H9 (cell line): ENCODE data around the gene PTPRN2. TPM values are rescaled to one million over a fixed set of nuclear protein-coding genes. Genes with fewer than 3 reads are reported as not detected.

ENCODE experiments used
- DNase-seq: peaks from one replicate; pipeline ENCODE4 v3.0.0-alpha.2; 2017
- H2AFZ ChIP-seq: one replicate; pipeline ENCODE4 v1.6.1; 2013; ENCODE audit warnings: mild to moderate bottlenecking, low read length, control low read depth, moderate library complexity
- H2AK5ac ChIP-seq: 2 replicates; pipeline ENCODE4 v1.6.1; 2013; ENCODE audit warnings: low read length, control low read depth, mixed read lengths; ENCODE audit not compliant: insufficient read length
- H2BK120ac ChIP-seq: one replicate; pipeline ENCODE4 v1.6.1; 2013; ENCODE audit warnings: low read depth, mild to moderate bottlenecking, low read length, control low read depth, inconsistent platforms; ENCODE audit not compliant: poor library complexity, severe bottlenecking
- H2BK12ac ChIP-seq: 2 replicates; pipeline ENCODE4 v1.6.1; 2013; ENCODE audit warnings: low read length, control low read depth, mixed read lengths, low read depth; ENCODE audit not compliant: insufficient read length
- H2BK15ac ChIP-seq: 2 replicates; pipeline ENCODE4 v1.6.1; 2013; ENCODE audit warnings: low read depth, low read length, control low read depth
- H2BK20ac ChIP-seq: one replicate; pipeline ENCODE4 v1.6.1; 2013; ENCODE audit warnings: low read depth, mild to moderate bottlenecking, low read length, control low read depth, inconsistent platforms; ENCODE audit not compliant: poor library complexity, severe bottlenecking
- H2BK5ac ChIP-seq: 2 replicates; pipeline ENCODE4 v1.6.1; 2013; ENCODE audit warnings: low read length, control low read depth, mixed read lengths; ENCODE audit not compliant: insufficient read length
- H3K14ac ChIP-seq: 2 replicates; pipeline ENCODE4 v1.6.1; 2013; ENCODE audit warnings: low read length, control low read depth; ENCODE audit not compliant: insufficient read depth
- H3K18ac ChIP-seq: 2 replicates; pipeline ENCODE4 v1.6.1; 2013; ENCODE audit warnings: low read depth, mild to moderate bottlenecking, mixed read lengths, low read length, control low read depth; ENCODE audit not compliant: insufficient read length
- H3K23ac ChIP-seq: 2 replicates; pipeline ENCODE4 v1.6.1; 2013; ENCODE audit warnings: low read length, control low read depth, mixed read lengths, low read depth; ENCODE audit not compliant: insufficient read length
- H3K23me2 ChIP-seq: 2 replicates; pipeline ENCODE4 v1.6.1; 2013; ENCODE audit warnings: low read depth, mild to moderate bottlenecking, mixed read lengths, low read length, control low read depth; ENCODE audit not compliant: insufficient read length, poor library complexity, severe bottlenecking
- H3K27ac ChIP-seq: 2 replicates; pipeline ENCODE4 v1.5.1; 2013; ENCODE audit warnings: low read length, control low read depth, mixed read lengths, low read depth; ENCODE audit not compliant: insufficient read length
- H3K27me3 ChIP-seq: 2 replicates; pipeline ENCODE4 v1.6.1; 2013; ENCODE audit warnings: low read length, control low read depth, inconsistent platforms; ENCODE audit not compliant: insufficient read depth
- H3K4ac ChIP-seq: 2 replicates; pipeline ENCODE4 v1.6.1; 2013; ENCODE audit warnings: low read depth, mild to moderate bottlenecking, control low read depth, inconsistent platforms, low read length, moderate library complexity
- H3K4me1 ChIP-seq: 2 replicates; pipeline ENCODE4 v1.6.1; 2013; ENCODE audit warnings: low read length, control low read depth, inconsistent platforms; ENCODE audit not compliant: insufficient read depth
- H3K4me2 ChIP-seq: 2 replicates; pipeline ENCODE4 v1.6.1; 2013; ENCODE audit warnings: low read length, control low read depth, mixed read lengths; ENCODE audit not compliant: insufficient read length, insufficient read depth
- H3K56ac ChIP-seq: 2 replicates; pipeline ENCODE4 v1.6.1; 2013; ENCODE audit warnings: low read depth, mild to moderate bottlenecking, mixed read lengths, low read length, control low read depth; ENCODE audit not compliant: insufficient read length
- H3K79me1 ChIP-seq: 2 replicates; pipeline ENCODE4 v1.6.1; 2013; ENCODE audit warnings: low read depth, mild to moderate bottlenecking, moderate library complexity, low read length, control low read depth, inconsistent platforms; ENCODE audit not compliant: insufficient read depth, poor library complexity, severe bottlenecking
- H3K79me2 ChIP-seq: 2 replicates; pipeline ENCODE4 v1.6.1; 2013; ENCODE audit warnings: low read length, control low read depth, inconsistent platforms; ENCODE audit not compliant: insufficient read depth
- H3K9ac ChIP-seq: 2 replicates; pipeline ENCODE4 v1.6.1; 2013; ENCODE audit warnings: low read length, control low read depth, mixed read lengths; ENCODE audit not compliant: insufficient read length; ENCODE audit errors: extremely low read depth
- H3K9me3 ChIP-seq: one replicate; pipeline ENCODE4 v1.6.1; 2013; ENCODE audit warnings: low read depth, low read length, inconsistent platforms; ENCODE audit not compliant: control insufficient read depth
- H3T11ph ChIP-seq: one replicate; pipeline ENCODE4 v1.6.1; 2013; ENCODE audit warnings: mild to moderate bottlenecking, low read length, control low read depth, inconsistent platforms
- H4K20me1 ChIP-seq: one replicate; pipeline ENCODE4 v1.6.1; 2013; ENCODE audit not compliant: control insufficient read depth, insufficient read length, insufficient read depth
- H4K5ac ChIP-seq: 2 replicates; pipeline ENCODE4 v1.6.1; 2013; ENCODE audit warnings: low read depth, mild to moderate bottlenecking, mixed read lengths, low read length, control low read depth; ENCODE audit not compliant: insufficient read length
- H4K8ac ChIP-seq: replicated peaks from 2 replicates; pipeline ENCODE4 v1.6.1; 2013; ENCODE audit warnings: low read length, control low read depth, mixed read lengths, low read depth; ENCODE audit not compliant: insufficient read length
- H4K91ac ChIP-seq: 2 replicates; pipeline ENCODE4 v1.6.1; 2013; ENCODE audit warnings: low read depth, mild to moderate bottlenecking, moderate library complexity, mixed read lengths, low read length, control low read depth; ENCODE audit not compliant: insufficient read length
- H3K27ac Mint-ChIP-seq, 3 experiments: 2 replicates in 2 of 3; 3 replicates in 1 of 3; pipeline ENCODE4 v1.8.0; 2020 to 2021; ENCODE audit warnings: mixed read lengths in 3 of 3, mild to moderate bottlenecking in 1 of 3, moderate library complexity in 1 of 3
- H3K27me3 Mint-ChIP-seq: 2 replicates; pipeline ENCODE4 v1.8.0; 2021; ENCODE audit warnings: low read depth, mild to moderate bottlenecking, moderate library complexity, mixed read lengths
- H3K36me3 Mint-ChIP-seq, 3 experiments: 2 replicates in 2 of 3; 3 replicates in 1 of 3; pipeline ENCODE4 v1.8.0; 2020 to 2021; ENCODE audit warnings: low read depth in 3 of 3, mixed read lengths in 3 of 3; ENCODE audit not compliant: insufficient read depth in 1 of 3
- H3K4me1 Mint-ChIP-seq, 2 experiments: 2 replicates each; pipeline ENCODE4 v1.8.0; 2020; ENCODE audit warnings: mixed read lengths in 2 of 2
- H3K4me3 Mint-ChIP-seq, 2 experiments: 2 replicates in 1 of 2; 3 replicates in 1 of 2; pipeline ENCODE4 v1.8.0; 2020 to 2021; ENCODE audit warnings: mild to moderate bottlenecking in 2 of 2, mixed read lengths in 2 of 2, moderate library complexity in 1 of 2
- H3K9me3 Mint-ChIP-seq, 2 experiments: 2 replicates in 1 of 2; 3 replicates in 1 of 2; pipeline ENCODE4 v1.8.0; 2020; ENCODE audit warnings: mild to moderate bottlenecking in 2 of 2, mixed read lengths in 2 of 2, moderate library complexity in 1 of 2
- WGBS: extraction: QIAGEN DNeasy Blood & Tissue Kit; methylation state at CpG from one replicate; pipeline ENCODE4 v1.1.7; 2013; ENCODE audit warnings: missing lambda C conversion rate, low lambda C conversion rate, mixed read lengths; ENCODE audit not compliant: insufficient read length; ENCODE audit errors: extremely low coverage; 5-methylcytosine and 5-hydroxymethylcytosine counted together
- total RNA-seq: library from RNA; stranded (reverse); gene quantifications from 2 replicates; pipeline ENCODE4 v1.2.1, GENCODE V29; 2021
- TF ChIP-seq, protein P1 (sequence below): fragments of 200-600 bp; sonication (generic); conservative IDR thresholded peaks from 3 replicates; pipeline ENCODE4 v1.8.0; 2021; ENCODE audit warnings: antibody characterized with exemption, mild to moderate bottlenecking

PTPRN2 gene
- total RNA-seq, 1 experiment from 2014 or later: 5.2 TPM

DNA sequence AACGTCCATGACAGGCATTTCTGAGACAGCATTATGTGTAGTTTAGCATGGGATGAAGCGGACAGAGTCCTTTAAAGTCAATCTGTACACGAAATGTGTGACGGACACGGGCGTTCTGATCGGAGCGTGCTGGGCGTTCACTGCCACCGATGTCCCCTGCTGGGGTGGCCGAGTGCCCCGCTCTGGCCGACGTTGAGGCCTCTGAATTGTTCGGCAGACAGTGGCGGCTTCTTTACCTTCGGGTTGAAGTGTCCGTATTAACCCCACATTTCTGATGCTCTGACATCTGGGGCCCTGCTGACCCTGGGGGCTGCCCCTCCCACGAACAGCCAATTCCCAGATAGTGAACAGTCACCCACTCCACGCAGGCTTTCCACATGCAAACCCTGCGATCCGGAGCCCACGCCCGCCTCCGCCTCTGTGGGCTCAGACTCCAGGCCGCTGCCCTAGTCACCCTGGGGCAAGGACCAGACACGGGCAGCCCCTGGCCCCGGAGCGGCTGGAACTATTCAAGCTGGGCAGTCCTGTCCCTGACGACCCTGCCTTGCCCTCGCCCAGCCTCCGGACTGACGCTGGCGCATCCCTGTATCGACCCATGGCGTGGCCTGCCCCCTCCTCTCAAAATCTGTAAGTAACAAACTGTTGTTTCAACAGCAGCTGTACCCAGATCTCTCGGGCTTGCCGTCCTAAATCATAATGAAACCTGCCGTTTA is 445.7 kb downstream of the PTPRN2 start:
- H3K27me3 Mint-ChIP-seq: no peaks in the 10 kb centered on the region; the same call in 1 of the 2 replicates
- H3K27ac Mint-ChIP-seq: no peak overlapping the region
- Histone ChIP-seq H3K27ac (no peak overlapping the region), H3K23me2 (no peaks in the 10 kb centered on the region), H3K4ac (no peak overlapping the region), H3K4me2 (no peak overlapping the region), H4K20me1 (no peaks in the 10 kb centered on the region), H3K9ac (no peak overlapping the region), H2BK120ac (no peak overlapping the region), H3K79me1 (no peaks in the 10 kb centered on the region), H3T11ph (no peak overlapping the region), H2BK5ac (no peak overlapping the region), H2BK15ac (no peak overlapping the region), H3K23ac (no peak overlapping the region), H2AFZ (no peak overlapping the region), H3K14ac (no peak overlapping the region; the same call in 1 of the 2 replicates), H2AK5ac (no peak overlapping the region), H2BK12ac (no peak overlapping the region), H3K79me2 (no peaks in the 10 kb centered on the region), H3K27me3 (no peaks in the 10 kb centered on the region), H3K18ac (no peak overlapping the region), H4K91ac (no peak overlapping the region), H3K56ac (no peak overlapping the region), H3K4me1 (no peaks in the 10 kb centered on the region), H3K9me3 (no peaks in the 10 kb centered on the region), H4K8ac (no peak overlapping the region), H2BK20ac (no peak overlapping the region), H4K5ac (no peak overlapping the region)
- TF ChIP-seq, protein P1, sequence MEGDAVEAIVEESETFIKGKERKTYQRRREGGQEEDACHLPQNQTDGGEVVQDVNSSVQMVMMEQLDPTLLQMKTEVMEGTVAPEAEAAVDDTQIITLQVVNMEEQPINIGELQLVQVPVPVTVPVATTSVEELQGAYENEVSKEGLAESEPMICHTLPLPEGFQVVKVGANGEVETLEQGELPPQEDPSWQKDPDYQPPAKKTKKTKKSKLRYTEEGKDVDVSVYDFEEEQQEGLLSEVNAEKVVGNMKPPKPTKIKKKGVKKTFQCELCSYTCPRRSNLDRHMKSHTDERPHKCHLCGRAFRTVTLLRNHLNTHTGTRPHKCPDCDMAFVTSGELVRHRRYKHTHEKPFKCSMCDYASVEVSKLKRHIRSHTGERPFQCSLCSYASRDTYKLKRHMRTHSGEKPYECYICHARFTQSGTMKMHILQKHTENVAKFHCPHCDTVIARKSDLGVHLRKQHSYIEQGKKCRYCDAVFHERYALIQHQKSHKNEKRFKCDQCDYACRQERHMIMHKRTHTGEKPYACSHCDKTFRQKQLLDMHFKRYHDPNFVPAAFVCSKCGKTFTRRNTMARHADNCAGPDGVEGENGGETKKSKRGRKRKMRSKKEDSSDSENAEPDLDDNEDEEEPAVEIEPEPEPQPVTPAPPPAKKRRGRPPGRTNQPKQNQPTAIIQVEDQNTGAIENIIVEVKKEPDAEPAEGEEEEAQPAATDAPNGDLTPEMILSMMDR: no peak
- H3K9me3 Mint-ChIP-seq: peaks cover 8 to 23% of the 10 kb centered on the region in 2 experiments; a peak in 4 of 5 replicates
- DNase-seq: no peak
- H3K4me3 Mint-ChIP-seq: no peak overlapping the region
- H3K4me1 Mint-ChIP-seq: peaks cover 2 to 8% of the 10 kb centered on the region in 2 experiments; a peak in 1 of 4 replicates
- peaks cover 0 to 7% (median 2%) of the 10 kb centered on the region in 3 experiments; a peak in 2 of 7 replicates for H3K36me3 Mint-ChIP-seq
- no CpG with 5 or more reads among the region's 39 CpGs for WGBS
